Prostate gland (tissue), 2 donors: Measurements from ENCODE around the gene PLEK. TPM values are rescaled to one million over a fixed set of nuclear protein-coding genes. Genes with fewer than 3 reads are reported as not detected.

Experiments
- DNase-seq: peaks from one replicate; pipeline ENCODE4 v3.0.0-alpha.2; 2019; ENCODE audit warnings: low spot score
- H3K27ac ChIP-seq, 2 donors: fragments of 200-600 bp; sonication (generic); 2 replicates each; pipeline ENCODE4 v1.5.1; 2017 to 2019
- H3K27me3 ChIP-seq: fragments of 200-600 bp; sonication (generic); replicated peaks from 2 replicates; pipeline ENCODE4 v1.5.1; 2019; ENCODE audit not compliant: insufficient read depth
- H3K36me3 ChIP-seq, 2 donors: fragments of 200-600 bp; sonication (generic); 1 replicate in 1 of 2; 2 replicates in 1 of 2; pipeline versions ENCODE4 v1.5.1 to v1.8.1; 2017 to 2019
- H3K4me1 ChIP-seq: fragments of 200-600 bp; sonication (generic); replicated peaks from 2 replicates; pipeline ENCODE4 v1.5.1; 2019
- H3K4me3 ChIP-seq, 2 donors: fragments of 200-600 bp; sonication (generic); 2 replicates each; pipeline ENCODE4 v1.5.1; 2017 to 2019
- H3K9me3 ChIP-seq: fragments of 200-600 bp; sonication (generic); 2 replicates; pipeline ENCODE4 v1.5.1; 2017
- CTCF ChIP-seq, 4 experiments: fragments of 200-600 bp in 2 of 4; fragments of 450-650 bp in 2 of 4; sonication (generic) in 2 of 4; IDR thresholded peaks; 1 replicate in 3 of 4; 2 replicates in 1 of 4; pipeline ENCODE4 v1.5.1; 2016 to 2019; ENCODE audit warnings: antibody characterized with exemption in 4 of 4, mild to moderate bottlenecking in 2 of 4, moderate library complexity in 2 of 4
- POLR2A ChIP-seq: fragments of 450-650 bp; IDR thresholded peaks from one replicate; pipeline ENCODE4 v1.6.1; 2016; ENCODE audit warnings: antibody characterized with exemption, mild to moderate bottlenecking
- POLR2AphosphoS5 ChIP-seq: sonication (generic); formaldehyde crosslinking; IDR thresholded peaks from one replicate; pipeline ENCODE4 v1.6.1; 2017; ENCODE audit warnings: antibody characterized with exemption
- WGBS: methylation state at CpG from one replicate; pipeline ENCODE4 v1.1.5; 2018; 5-methylcytosine and 5-hydroxymethylcytosine counted together
- intact Hi-C: fragments of 100-400 bp; cut with DNase I; formaldehyde crosslinking; loops from one replicate; pipeline ENCODE4 v1.14.2; 2022
- total RNA-seq, 2 donors: library from RNA; depleted of rRNA; stranded (reverse); fragments of >200 nt; gene quantifications; one replicate each; pipeline ENCODE4 v1.1.0, GENCODE V29; 2016

The PLEK gene
- total RNA-seq, 2 donors from 2014 or later, result 0.59 to 2.1 TPM

- Histone ChIP-seq H3K4me3 (no peak overlapping the region), H3K36me3 (no peaks in the 10 kb centered on the region), H3K27ac (no peak overlapping the region), H3K9me3 (no peaks in the 10 kb centered on the region), H3K4me1 (no peaks in the 10 kb centered on the region), H3K27me3 (no peaks in the 10 kb centered on the region)
- TF ChIP-seq POLR2AphosphoS5 (no peak), POLR2A (no peak), CTCF (IDR thresholded peaks at IDR 0.05) (no peak)
- intact Hi-C loops, result no loop called here
- WGBS, result 52% methylated on average over 4 of the region's 4 CpGs
- DNase-seq, result no peak
Observed at GRCh38 chr2:68403199-68403644, 38.1 kb downstream of the PLEK start.

GRCh38 chr2:68404164-68404563, 39.1 kb downstream of the PLEK start:
- TF ChIP-seq POLR2A (no peak), CTCF (IDR thresholded peaks at IDR 0.05) (no peak), POLR2AphosphoS5 (no peak)
- Histone ChIP-seq H3K9me3 (no peaks in the 10 kb centered on the region), H3K27ac (no peak overlapping the region), H3K4me3 (no peak overlapping the region), H3K36me3 (no peaks in the 10 kb centered on the region), H3K4me1 (no peaks in the 10 kb centered on the region), H3K27me3 (no peaks in the 10 kb centered on the region)
- intact Hi-C loops, result no loop called here
- no peak for DNase-seq
- WGBS, result 21% methylated on average over 2 of the region's 2 CpGs

- 67% methylated on average over 19 of the region's 19 CpGs for WGBS
- Histone ChIP-seq H3K27ac (no peak overlapping the region), H3K36me3 (no peaks in the 10 kb centered on the region), H3K4me1 (no peaks in the 10 kb centered on the region), H3K4me3 (no peak overlapping the region), H3K9me3 (no peaks in the 10 kb centered on the region), H3K27me3 (no peaks in the 10 kb centered on the region)
- TF ChIP-seq CTCF (IDR thresholded peaks at IDR 0.05) (no peak), POLR2A (no peak), POLR2AphosphoS5 (no peak)
- intact Hi-C loops, result no loop called here
- no peak for DNase-seq
Observed at GRCh38 chr2:68404893-68405799, 40.1 kb downstream of the PLEK start.

- Histone ChIP-seq H3K4me1 (no peaks in the 10 kb centered on the region), H3K27me3 (no peaks in the 10 kb centered on the region), H3K36me3 (no peaks in the 10 kb centered on the region), H3K27ac (no peak overlapping the region), H3K9me3 (no peaks in the 10 kb centered on the region), H3K4me3 (no peak overlapping the region)
- DNase-seq, result no peak
- WGBS, result 64% methylated on average over 4 of the region's 4 CpGs
- intact Hi-C loops, result no loop called here
- TF ChIP-seq POLR2A (no peak), CTCF (IDR thresholded peaks at IDR 0.05) (no peak), POLR2AphosphoS5 (no peak)
Observed at GRCh38 chr2:68411397-68412126, 46.5 kb downstream of the PLEK start.
